HG03460 (cell line): ENCODE data around the gene PBX2.
"Not testable (repeated sequence)": the region's sequence is repeated elsewhere in the genome, so short reads cannot be mapped to it uniquely, and the experiment has no call there.

Source experiments
- ATAC-seq: cut with Tn5 transposase; IDR thresholded peaks from one replicate; pipeline ENCODE4 v1.9.1; 2021; ENCODE audit not compliant: unreplicated experiment

The PBX2 gene, protein sequence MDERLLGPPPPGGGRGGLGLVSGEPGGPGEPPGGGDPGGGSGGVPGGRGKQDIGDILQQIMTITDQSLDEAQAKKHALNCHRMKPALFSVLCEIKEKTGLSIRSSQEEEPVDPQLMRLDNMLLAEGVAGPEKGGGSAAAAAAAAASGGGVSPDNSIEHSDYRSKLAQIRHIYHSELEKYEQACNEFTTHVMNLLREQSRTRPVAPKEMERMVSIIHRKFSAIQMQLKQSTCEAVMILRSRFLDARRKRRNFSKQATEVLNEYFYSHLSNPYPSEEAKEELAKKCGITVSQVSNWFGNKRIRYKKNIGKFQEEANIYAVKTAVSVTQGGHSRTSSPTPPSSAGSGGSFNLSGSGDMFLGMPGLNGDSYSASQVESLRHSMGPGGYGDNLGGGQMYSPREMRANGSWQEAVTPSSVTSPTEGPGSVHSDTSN

DNA sequence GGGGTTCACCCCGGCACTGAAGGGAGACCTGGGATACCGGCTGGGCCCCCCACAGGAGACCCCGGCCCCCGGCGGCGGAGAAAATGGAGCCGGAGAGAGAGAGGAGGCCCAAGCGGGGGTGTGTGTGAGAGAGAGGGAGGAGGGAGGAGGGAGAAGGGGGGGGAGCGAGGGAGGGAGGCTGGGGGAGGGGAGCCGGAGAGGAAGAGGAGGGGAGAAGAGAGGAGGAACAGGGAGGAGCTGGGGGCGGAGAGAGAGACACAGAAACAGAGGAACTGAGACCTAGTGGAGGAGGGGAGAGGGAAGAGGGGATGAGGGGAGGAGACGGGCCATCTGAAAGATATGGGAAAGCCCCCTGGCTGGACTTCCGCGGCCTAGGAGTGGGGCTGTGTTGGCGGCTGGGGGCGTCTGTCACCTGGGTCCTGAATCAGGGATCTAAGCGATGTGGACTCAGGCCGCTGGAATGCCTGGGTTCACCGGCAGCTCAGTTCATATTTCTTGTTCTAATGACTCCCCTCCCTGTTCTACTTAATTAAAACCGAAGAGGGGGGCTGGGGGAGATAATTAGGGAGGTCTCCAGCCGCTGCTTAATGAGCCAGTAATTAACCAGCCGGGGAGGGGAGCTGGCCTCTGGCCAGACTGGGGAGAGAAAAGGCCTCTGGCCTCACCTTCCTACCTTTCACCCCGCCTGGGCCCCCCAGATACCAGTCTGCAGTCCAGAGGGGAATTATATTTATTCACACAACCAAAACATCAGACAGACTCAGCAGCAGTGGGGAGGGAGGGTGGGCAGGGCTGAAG is at the start of gene PBX2:
PBX2 (minus strand) TSS at position 149 of the 798 bp plus-strand sequence. CDS start 287 bp downstream, outside the sequence.
- peak; percentile 59 for ATAC-seq

DNA sequence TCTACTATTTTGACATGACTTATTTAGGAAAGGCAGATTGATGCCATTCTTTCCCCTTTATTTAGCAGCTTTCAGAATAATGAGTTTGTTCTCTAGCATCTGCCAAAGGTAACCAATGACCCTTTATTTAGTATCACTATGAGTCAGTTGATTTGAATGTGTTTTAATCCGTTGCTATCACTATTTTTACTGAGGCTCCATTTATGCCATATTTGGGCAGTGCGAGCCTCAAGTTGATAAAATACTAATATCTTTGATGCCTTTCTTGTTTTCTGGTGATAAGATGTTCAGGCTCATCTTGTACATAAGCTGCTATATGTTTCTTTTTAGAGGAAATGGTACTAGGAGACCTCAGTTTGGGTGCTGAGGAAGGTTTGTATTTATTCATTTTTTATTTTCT is 49.5 kb upstream of the PBX2 start:
- no peak for ATAC-seq

DNA sequence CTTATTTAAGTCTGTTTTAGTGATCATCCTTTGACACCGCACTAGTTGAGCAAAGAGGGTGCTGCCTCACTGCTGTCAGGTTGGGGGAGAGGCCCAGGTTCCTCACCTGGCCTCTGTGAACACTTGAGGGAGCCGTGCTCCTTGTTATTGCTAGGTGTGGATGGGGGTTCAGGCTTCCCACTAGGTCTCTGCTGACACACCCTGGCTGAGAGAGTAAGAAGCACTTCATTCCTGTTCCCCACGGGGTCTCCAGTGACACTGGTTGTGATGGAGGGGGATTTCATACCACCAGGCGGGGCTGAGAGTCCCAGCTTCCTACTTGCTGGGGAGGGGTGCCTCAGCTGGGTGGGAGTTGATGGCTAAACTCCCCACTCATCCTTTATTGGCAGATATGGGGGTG is 44.9 kb upstream of the PBX2 start:
- ATAC-seq: no peak

DNA sequence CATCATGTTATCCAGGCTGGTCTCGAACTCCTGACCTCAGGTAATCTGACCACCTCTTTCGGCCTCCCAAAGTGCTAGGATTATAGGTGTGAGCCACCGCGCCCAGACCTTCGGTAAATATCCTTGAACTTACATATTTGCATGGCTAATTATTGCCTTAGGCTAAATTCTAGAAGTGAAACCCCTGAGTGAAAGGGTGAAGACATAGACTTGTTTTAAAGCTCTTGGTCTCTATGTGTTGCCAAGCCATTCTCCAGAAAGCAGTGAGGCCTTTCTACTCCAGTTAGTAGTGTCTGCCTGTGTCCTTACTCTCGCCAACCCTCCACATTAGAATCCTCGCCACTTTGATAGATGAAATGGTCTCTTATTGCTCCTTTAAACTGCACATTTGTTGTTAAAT is 36.4 kb upstream of the PBX2 start:
- no peak for ATAC-seq

DNA sequence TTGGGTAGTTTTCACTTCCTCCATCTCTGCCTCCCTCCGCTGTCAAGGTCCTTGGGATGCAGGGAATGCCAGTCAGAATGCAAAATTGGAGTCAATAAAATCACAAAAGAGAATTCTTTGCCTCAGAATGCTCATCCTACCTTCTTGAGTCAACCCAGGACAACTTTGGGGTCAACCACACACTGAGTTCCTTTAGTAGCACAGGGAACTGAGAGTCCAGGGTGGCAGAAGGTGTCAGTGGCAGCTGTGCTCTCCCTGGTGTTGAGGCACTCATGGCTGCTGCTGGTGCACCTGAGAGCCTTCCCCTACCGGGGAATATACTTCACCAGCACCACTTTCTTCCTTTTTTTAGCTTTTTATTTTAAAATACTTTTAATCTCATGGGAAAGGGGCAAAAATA is 34.7 kb upstream of the PBX2 start:
- ATAC-seq: no peak

DNA sequence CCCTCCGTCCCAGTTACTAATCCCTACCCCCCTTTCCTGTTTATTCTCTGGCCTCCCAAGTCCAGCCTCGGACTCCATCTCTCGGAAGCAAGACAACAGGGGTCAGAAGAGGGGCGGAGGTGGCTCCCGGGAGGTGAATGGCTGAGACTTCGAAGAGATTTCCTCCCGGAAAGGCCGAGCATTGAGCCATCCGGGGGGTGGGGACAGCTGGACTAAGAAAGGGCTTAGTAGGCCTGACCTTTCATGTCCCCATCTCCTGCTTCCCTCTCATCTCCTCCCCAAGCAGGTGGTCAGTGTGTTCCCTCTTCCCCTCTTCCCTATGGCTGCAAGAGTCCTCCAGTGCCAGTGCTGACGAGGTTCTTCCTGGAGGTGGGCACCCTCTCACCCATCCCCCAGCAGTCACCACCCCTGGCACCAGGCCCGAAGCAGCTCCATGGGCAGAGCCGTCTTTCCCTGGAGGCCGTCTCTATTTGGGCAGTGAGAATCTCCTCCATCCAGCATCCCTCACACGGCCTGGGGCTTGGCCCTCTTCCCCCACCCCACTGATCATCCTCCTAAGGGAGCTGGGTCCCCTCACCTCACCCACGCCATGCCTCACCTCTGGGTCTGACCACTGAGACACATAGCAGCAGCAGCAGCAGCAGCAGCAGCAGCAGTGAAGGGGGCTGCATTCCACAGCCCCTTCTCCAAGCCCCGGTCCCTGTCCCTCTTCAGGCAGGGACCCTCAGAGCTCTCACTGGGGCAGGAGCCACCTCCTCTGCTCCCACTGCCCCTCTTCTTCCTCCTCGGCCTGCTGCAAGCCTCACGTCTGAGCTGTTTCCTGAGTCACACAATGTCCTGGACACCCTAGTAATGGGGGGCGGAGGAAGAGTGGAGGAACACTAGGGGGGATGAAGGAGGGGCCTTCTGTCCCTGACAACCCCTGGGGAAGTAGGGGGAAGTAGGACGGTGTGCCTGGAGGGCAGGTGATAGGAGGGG is 33.5 kb upstream of the PBX2 start, which contains the start of gene NOTCH4:
NOTCH4 (minus strand) TSS at position 810 of the 978 bp plus-strand sequence; CDS start at position 671, 139 bp downstream.
- no peak for ATAC-seq

DNA sequence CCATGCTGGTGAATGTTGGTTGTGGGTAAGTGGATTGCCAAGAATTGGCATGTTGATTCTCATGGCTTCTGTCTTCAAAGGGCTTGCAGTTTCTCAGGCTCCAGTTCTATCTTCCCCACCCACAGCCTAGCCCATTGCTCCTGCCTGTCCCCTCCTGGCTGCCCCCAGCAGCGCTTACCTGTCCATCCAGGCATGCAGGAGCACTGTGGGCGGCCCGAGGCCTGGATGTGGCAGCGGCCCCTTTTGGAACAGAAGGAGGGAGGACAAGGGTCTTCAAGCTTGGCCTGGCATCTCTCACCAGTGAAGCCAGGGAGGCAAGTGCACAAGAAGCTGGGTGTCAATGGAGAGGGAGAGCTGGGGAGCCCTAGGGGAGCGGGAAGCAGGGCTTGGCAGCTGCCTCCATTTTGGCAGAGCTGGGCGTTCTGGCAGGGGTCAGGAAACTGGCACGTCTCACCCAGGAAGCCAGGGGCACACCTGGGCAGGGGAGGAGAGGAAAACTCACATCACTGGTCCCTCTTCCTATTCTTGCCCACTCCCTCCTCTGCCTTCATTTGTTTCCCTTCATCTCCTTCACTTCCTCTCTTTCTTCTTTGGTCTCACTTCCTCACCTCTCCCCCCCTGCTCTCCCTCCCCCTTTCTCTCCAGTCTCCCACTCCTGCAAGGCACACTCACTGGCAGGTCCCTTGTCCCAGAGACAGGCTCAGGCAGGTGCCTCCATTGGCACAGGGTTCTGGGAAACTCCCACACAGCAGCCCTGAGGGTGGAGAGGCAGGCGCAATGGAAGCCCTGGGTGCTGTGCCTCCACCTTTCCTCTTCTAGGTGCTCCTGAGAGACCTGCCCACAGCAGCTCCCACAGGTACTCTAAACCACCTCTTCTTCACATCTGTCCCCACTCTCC is 32.6 kb upstream of the PBX2 start:
- ATAC-seq: no peak

DNA sequence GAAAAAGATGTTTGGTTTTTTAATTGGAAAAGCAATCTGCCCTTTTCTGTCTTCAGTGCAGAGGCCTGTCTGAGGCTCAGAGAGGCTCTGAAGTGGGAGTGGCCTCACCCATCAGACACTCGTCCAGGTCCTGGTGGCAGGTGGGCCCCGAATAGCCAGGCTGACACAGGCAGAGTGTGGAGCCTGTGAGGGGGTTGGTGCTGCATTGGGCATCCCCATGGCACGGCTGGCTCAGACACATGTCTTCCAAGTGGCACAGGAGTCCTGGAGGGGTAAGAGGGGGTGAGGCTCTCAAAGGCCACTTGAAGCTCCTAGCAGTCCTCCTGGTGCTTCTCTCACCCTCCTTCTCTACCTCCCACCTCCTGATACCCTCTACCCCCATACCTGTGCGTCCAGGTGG is 30.0 kb upstream of the PBX2 start:
- no peak for ATAC-seq

DNA sequence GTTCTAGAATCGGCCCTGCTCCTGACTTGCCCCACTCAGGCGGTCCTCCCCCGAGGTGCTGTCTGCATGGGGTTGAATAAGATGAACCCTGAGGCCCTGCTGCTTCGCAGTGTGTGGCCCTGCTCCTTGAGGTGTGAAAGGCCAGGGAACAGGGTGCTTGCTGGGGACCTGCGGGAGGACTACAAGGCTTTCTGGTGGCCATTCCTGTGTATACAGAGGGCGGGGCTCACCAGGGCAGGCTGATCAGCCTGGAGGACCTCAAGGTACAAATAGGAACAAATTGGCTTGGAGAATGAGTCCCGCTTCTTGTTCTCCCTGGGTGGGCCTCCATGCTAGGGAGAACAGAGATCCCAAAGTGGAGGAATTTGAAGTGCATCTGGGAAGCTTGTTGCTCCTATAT is 28.2 kb upstream of the PBX2 start:
- no peak for ATAC-seq

DNA sequence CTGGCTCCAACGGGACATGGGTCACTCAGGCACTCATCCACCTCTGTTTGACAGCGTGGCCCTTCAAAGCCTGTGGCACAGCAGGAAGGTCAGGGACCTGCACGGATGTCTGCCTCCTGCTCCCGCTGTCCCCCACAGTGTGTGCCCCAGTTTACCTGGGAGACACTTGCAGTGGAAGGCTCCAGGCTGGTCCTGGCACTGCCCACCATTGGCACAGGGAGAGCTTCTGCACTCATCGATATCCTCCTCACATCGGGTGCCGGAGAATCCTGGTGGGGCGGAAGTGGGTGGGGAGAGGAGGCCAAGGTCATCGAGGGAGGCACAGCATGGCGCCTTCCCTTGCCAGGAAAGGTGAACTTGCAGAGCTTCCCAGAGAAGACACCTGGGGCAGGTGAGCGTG is 27.0 kb upstream of the PBX2 start:
- no peak for ATAC-seq

DNA sequence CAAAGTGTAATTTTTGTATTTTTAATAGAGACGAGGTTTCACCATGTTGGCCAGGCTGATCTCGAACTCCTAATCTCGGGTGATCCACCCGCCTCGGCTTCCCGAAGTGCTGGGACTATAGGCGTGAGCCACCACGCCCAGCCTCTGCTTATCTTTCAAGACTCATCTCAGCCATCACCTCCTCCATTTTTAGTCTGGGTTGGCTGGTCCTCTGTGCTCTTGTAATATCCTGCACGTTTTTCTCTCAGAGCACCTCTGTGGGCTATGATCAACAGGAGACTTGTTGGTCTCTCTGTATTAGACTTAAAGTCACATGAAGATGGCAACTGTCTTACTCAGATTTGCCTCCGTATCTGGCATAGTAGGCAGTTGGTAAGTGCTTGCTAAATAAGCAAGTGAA is 26.3 kb upstream of the PBX2 start:
- no peak for ATAC-seq

DNA sequence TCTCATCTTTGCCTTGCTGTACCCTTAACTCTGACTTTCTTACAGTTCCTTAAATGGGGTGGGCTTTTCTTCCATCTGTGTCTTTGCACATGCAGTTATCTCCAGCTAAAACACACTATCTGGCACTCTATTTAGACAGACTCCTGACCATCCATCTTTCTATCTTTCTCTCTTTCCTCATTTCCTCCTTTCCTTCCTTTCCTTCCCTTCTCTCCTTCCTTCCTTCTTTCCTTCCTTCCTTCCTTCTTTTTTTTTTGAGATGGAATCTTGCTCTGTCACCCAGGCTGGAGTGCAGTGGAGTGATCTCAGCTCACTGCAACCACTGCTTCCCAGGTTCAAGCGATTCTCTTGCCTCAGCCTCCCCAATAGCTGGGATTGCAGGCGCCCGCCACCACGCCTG is 25.6 kb upstream of the PBX2 start:
- ATAC-seq: no peak

DNA sequence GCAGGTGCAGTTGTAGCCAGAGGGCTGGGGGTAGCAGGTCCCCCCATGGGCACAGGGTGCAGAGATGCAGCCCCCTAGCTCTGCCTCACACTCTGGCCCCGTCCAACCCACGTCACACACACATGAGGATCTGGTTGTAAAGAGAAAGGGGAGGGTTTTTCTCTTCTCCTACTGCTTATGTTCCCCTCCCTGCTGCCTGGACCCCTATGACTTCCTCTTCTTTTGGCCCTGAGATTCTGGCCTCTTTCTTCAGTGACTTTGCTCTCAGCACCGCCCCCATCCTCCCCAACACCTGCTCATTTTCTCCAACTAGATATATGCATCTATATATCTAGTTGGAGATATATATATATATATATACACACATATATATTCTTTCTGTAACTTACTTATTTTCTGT is 24.1 kb upstream of the PBX2 start:
- ATAC-seq: no peak

DNA sequence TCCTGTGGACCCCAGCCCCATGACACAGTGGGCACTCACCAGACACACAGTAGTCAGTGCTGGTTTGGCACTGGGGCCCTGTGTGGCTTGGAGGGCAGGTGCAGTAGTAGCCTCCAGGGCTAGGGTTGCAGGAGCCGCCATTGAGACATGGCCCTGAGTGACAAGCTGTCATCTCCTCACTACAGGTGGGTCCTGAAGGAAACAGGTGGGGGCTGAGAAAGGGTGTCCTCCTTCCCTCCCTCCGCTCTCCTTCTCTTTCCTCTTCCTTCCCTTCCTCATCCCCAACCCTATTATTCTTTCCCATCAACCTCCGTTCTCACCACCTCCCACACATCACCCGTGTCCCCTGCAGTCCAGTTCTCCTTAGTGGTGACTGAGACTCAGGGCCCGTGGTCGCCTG is 23.6 kb upstream of the PBX2 start:
- no peak for ATAC-seq

DNA sequence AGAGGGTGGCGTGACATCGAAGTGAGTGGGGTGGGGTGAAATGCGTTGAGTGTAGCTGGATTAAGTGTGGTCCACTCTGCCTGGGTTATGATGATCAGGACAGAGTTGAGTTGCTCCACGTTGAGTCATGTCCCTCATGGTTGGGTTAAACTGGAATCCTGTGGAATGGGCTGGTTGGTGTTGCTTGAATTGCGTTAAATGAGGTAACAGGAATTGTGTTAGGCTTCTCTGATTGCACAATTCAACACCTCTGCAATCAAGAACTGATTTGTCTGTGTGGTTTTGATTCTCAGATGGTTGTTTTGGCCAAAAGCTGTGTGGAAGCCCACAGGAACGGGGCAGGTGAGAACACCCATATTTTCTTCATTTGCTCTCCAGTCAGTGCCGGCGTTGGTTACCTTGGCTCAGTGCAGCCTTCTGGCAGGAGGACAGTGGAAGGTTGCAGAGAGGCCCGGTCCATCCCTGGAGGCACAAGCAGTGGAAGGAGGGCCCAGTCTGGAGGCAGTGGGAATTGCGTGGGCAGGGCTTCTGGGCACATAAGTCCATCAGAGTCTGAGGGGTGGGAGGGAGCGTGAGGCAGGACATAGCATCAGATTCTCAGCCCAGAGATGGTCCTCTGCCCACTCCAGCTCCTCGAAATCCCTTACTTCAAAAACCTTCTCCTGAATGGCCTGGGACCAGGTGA is 22.2 kb upstream of the PBX2 start:
- no peak for ATAC-seq

DNA sequence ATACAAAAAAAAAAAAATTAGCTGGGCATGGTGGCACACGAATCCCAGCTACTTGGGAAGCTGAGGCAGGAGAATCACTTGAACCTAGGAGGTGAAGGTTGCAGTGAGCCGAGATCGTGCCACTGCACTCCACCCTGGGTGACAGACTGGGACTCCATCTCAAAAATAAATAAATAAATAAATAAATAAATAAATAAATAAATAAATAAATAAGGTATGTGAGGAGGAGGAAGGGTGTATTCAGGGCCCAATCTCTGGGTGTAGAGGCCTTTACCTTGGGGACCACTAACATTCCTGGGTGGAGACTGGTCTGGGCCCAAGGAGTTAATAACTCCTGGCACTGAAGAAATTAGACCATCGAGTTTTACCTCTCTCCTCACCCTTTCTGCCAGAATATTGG is 21.4 kb upstream of the PBX2 start:
- ATAC-seq: not testable (repeated sequence)

DNA sequence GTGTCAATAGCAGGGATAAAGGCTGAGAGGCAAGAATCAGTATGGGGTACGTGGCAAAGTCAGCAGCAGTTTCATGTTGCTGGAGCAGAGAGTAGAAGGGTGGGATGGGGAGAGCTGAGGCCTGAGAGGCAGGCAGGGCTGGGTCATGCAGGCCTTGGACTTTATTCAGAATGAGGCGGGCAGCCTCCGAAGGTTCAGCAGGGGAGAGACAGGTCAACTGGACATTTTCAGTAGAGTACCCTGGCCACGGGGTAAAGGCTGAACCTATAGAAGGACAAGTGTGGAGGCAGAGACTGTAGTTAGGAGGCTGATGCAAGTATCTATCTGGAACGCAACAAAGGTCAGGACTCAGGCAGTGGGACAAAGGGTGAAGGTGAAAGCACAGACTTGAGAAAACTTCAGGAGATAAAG is 20.2 kb upstream of the PBX2 start:
- ATAC-seq: no peak

DNA sequence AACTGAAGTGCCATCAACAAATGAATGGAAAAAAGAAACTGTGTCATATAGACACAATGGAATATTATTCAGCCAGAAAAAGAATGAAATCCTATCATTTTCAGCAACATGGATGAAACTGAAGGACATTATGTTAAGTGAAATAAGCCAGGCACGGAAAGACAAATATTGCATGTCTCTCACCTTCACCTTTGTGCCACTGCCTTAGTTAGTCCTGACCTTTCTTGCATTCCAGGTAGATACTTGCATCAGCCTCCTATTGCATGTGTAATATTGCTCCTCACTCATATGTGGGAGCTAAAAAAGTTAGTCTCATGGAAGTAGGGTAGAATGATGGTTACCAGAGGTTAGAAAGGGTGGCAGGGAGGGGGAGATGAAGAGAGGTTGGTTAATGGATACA is 19.0 kb upstream of the PBX2 start:
- ATAC-seq: no peak

DNA sequence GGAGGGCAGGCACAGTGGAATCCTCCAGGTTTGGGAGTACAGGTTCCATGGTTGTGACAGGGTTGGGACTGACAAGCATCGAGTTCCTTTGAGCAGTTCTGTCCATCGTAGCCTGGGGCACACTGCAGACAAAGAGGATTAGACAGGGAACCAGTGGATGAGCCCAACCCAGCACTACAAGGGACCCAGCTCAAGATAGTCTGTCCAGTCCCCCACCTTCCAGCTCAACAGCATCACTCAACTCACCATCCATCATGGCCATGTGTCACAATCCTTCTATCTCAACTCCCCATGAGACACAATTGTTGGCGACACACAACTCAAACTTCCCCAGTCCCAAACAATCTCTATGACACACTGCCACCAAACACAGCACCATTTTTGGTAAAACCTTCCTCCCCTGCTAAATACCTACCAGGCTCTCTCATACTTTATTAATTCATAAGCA is 14.3 kb upstream of the PBX2 start:
- no peak for ATAC-seq
